Choroid plexus epithelial cell (primary cell): Measurements from ENCODE around the gene RNH1.

ENCODE experiments used
- DNase-seq: peaks from one replicate; pipeline ENCODE4 v3.0.0-alpha.2; 2010; ENCODE audit warnings: low read depth
- H3K4me3 ChIP-seq: 2 replicates; pipeline ENCODE4 v1.5.1; 2011; ENCODE audit warnings: low read depth, mild to moderate bottlenecking, control low read depth, low read length, moderate library complexity
- TF ChIP-seq, protein P1 (sequence below): conservative IDR thresholded peaks from 2 replicates; pipeline ENCODE4 v1.5.1; 2011; ENCODE audit warnings: low read depth, mild to moderate bottlenecking, control low read depth, inconsistent platforms, low read length, moderate library complexity

The RNH1 gene

DNA sequence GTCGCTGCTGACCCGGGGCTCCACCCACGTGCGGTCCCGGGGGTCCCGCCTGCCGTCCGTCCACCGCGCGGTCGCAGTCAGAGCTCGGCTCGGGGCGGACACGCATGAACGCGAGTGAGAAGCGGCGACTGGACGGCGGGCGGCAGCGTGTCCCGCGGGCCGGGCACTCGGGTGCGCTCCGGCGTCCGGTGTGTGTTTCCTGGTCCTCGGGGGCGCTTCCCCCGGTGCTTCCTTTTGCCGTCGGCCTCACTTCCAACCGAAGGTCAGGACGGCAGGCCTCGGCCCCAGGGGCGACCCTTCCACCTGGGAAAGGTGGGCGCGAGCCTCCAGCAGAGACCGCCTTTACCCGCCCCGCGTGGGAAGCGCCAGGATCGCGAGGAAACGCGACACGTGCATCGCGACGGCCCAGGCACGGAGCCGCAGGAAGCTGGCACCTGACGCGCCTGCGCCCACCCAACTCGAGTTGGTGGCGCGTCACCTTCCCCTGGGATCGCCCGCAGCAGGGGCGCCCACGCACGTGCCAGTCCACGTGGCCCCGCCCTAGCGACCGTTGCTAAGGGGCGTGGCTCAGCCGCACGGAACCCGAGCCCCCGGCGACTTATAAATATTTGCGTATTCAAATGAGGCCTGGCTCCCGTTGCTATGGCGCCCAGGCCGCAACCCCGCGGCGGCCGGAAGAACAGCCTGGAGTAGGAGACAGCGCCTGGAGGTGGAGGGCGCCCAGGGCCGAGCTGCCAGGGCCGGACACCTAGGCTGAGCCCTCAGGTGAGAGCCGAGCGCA lies 30.0 kb upstream of the RNH1 start, which contains the start of gene LRRC56:
TSS of gene LRRC56 (plus strand) at position 687 of the 781 bp plus-strand sequence. CDS start 3,158 bp downstream, outside the sequence.
- TF ChIP-seq, protein P1, sequence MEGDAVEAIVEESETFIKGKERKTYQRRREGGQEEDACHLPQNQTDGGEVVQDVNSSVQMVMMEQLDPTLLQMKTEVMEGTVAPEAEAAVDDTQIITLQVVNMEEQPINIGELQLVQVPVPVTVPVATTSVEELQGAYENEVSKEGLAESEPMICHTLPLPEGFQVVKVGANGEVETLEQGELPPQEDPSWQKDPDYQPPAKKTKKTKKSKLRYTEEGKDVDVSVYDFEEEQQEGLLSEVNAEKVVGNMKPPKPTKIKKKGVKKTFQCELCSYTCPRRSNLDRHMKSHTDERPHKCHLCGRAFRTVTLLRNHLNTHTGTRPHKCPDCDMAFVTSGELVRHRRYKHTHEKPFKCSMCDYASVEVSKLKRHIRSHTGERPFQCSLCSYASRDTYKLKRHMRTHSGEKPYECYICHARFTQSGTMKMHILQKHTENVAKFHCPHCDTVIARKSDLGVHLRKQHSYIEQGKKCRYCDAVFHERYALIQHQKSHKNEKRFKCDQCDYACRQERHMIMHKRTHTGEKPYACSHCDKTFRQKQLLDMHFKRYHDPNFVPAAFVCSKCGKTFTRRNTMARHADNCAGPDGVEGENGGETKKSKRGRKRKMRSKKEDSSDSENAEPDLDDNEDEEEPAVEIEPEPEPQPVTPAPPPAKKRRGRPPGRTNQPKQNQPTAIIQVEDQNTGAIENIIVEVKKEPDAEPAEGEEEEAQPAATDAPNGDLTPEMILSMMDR: no peak
- peak; percentile 87 for DNase-seq
- peak within 1 kb of the TSS; percentile 49 for H3K4me3 ChIP-seq

DNA sequence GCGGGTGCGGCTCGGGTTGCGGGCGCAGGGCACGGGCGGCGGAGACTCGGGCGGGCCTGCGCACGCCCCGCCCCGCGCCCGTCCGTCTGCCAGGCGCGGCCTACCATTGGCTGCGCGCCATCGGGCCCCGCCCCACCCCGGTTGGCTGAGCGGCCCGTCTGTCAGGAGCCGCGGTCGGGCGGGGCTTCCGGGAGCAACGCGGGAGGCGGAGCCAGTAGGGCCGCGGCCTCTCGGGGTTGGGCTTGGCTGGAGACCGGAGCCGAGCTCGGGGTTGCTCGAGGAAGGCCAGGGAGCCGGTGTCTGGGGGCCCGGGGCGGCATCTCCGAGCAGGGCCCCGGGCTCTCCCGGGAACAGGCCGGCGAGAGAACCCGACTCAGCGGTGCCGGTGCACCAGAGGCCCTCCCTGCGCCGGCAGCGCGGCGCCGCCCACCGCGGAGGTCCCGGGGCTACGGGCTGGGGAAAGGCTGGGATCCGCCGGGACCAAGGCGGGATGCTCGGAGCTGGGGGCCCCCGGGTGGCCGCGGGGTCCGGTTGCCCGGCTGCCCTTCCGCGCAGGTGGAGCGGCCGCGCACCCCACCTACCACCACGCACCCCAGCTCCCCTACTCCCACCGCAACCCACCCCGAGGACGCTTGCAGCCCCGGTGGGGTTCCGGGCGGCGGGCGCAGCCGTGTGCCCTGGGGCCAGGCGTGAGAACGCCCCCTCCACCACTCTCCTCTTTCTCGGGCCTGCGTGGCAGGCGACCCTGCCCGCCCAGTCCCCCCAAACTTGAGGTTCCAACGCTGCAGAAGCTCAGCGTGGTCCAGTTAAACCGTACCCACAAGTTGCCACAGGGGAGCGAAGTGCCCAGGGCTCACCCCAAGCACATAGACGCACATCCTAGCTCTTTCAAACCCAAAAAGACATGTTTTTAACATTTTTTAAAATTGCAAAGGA lies 28.7 kb upstream of the RNH1 start, which contains the start of gene HRAS:
TSS of gene HRAS (minus strand) at position 58 of the 936 bp plus-strand sequence.
- DNase-seq: peak; percentile 96
- TF ChIP-seq, protein P1: no peak

DNA sequence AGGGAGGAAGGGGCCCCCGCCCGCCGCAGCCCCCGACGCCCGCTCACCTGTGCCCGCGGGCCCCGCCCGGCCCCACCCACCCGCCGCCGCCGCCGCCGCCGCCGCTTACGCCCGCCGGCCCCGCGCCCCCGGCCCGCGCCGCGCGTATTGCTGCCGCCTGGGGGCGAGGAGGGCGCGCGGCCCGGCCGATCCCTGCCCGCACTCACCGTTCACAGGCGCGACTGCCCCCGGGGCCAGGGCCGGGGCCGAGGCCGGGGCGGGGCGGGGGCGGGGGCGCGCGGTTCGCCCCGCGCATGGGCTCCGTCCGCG lies 28.1 kb upstream of the RNH1 start:
- H3K4me3 ChIP-seq: peak overlapping the region; percentile 72
- TF ChIP-seq, protein P1: no peak
- DNase-seq: no peak

More for the DNA sequence above, 28.7 kb upstream of the RNH1 start, which contains the start of gene HRAS:
- peak within 1 kb of the TSS; percentile 72 for H3K4me3 ChIP-seq

DNA sequence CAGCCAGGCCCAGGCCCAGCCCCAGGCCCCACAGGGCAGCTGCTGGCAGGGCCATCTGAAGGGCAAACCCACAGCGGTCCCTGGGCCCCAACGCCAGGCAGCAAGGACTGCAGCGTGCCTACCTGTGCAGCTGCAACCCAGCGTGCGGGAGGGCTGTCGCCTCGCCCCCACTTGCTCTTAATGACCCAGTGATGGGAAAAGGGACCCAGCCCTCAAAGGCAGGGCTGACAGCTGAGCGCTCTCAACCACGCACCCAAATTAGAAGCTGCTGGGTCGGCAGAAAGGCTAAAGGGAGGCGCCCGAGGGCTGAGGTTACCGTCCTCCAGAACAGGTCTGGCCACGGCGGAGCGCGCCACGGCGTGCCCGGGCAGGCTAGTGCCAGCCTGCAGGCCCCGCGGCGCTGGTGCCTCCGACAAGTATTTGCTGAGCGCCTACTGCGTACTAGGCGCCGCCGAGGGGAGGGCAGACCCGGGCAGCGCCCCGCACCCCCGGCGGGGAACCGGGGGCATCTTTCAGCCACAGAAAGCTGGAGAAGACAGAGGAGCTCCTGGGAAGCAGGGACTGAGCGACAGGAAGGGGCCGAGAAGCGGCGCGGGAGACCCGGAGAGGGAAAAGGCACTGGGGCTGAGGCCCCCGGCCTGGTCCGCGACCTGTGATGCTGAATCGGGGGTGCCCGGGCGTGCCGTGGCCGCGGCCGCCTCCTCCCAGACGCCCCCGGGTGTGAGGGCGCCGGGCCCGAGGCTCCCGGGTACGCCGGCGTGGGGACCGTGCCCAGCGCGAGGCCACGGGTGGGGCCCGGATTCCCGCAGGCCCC lies 27.6 kb upstream of the RNH1 start:
- DNase-seq: no peak

DNA sequence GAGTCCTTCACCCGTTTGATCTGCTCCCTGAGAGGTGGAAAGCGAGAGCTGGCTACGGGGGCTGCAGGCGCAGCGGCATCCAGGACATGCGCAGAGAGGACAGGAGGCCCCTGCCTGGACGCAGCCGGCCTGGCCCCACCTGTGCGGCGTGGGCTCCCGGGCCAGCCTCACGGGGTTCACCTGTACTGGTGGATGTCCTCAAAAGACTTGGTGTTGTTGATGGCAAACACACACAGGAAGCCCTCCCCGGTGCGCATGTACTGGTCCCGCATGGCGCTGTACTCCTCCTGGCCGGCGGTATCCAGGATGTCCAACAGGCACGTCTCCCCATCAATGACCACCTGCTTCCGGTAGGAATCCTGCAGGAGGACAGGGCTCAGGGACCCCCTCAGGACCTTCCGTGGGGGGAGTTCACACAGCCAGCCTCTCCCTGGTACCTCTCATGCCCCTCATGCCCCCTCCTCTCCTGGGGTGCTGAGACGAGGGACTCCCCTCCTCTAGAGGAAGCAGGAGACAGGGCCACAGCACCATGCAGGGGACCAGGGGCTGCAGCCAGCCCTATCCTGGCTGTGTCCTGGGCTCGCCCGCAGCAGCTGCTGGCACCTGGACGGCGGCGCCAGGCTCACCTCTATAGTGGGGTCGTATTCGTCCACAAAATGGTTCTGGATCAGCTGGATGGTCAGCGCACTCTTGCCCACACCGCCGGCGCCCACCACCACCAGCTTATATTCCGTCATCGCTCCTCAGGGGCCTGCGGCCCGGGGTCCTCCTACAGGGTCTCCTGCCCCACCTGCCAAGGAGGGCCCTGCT lies 26.7 kb upstream of the RNH1 start:
- TF ChIP-seq, protein P1: no peak
- peak overlapping the region; percentile 72 for H3K4me3 ChIP-seq

More for the DNA sequence above, 27.6 kb upstream of the RNH1 start:
- peak overlapping the region; percentile 72 for H3K4me3 ChIP-seq
- TF ChIP-seq, protein P1: no peak

More for the DNA sequence above, 26.7 kb upstream of the RNH1 start:
- DNase-seq: no peak
